Measurements from ENCODE around the gene IGLON5. TPM values are rescaled to one million over a fixed set of nuclear protein-coding genes. Genes with fewer than 3 reads are reported as not detected.

Gene IGLON5
- under 1 TPM in 1 of 2 donors, not detected in 1; 0.16 TPM for total RNA-seq
- long read RNA-seq, partial matches to known transcripts = 1 of 1 reads
- long read RNA-seq, other reads (novel, unspliced or antisense) = 0 of 1 reads

- no peak for DNase-seq
- intact Hi-C loops (cut with DNase I) = no loop called here
- no peak for ATAC-seq
Observed at GRCh38 chr19:51311351-51312257, at the start of gene IGLON5. TSS of gene IGLON5 (plus strand) at chr19:51311644. CDS start at chr19:51311848, 204 bp downstream.

- intact Hi-C loops (cut with DNase I) = no loop called here
- DNase-seq = no peak
- ATAC-seq = no peak
Observed at GRCh38 chr19:51263808-51264207, 47.6 kb upstream of the IGLON5 start.

- DNase-seq (no peak), ATAC-seq (no peak)
- intact Hi-C loops (cut with DNase I) = no loop called here
Observed at GRCh38 chr19:51271067-51271466, 40.4 kb upstream of the IGLON5 start.

- ATAC-seq = no peak
- DNase-seq = no peak
- intact Hi-C loops (cut with DNase I) = no loop called here
Observed at GRCh38 chr19:51272183-51272810, 39.1 kb upstream of the IGLON5 start.

- intact Hi-C loops (cut with DNase I) = no loop called here
Observed at GRCh38 chr19:51274049-51274770, 37.2 kb upstream of the IGLON5 start.

GRCh38 chr19:51277112-51277511 lies 34.3 kb upstream of the IGLON5 start:
- DNase-seq (no peak), ATAC-seq (no peak)
- intact Hi-C loops (cut with DNase I) = no loop called here

More at GRCh38 chr19:51274049-51274770, 37.2 kb upstream of the IGLON5 start:
- DNase-seq (no peak), ATAC-seq (no peak)

GRCh38 chr19:51282335-51282734 lies 29.1 kb upstream of the IGLON5 start:
- DNase-seq (no peak), ATAC-seq (no peak)
- intact Hi-C loops (cut with DNase I) = no loop called here

- DNase-seq (no peak), ATAC-seq (no peak)
- intact Hi-C loops (cut with DNase I) = no loop called here
Observed at GRCh38 chr19:51285682-51286081, 25.8 kb upstream of the IGLON5 start.

- ATAC-seq = no peak
- no peak for DNase-seq
- intact Hi-C loops (cut with DNase I) = loop anchor here in 1 of 2 donors (2.0 kb wide), 1 partner anchor 31 kb away; no protein-coding TSS in a partner anchor
Observed at GRCh38 chr19:51289635-51290034, 21.8 kb upstream of the IGLON5 start.

- DNase-seq = no peak
- ATAC-seq = no peak
- intact Hi-C loops (cut with DNase I) = no loop called here
Observed at GRCh38 chr19:51292971-51293370, 18.5 kb upstream of the IGLON5 start.

GRCh38 chr19:51293571-51294210 lies 17.8 kb upstream of the IGLON5 start:
- DNase-seq (no peak), ATAC-seq (no peak)
- intact Hi-C loops (cut with DNase I) = no loop called here

GRCh38 chr19:51294211-51294976 lies 17.1 kb upstream of the IGLON5 start:
- intact Hi-C loops (cut with DNase I) = no loop called here
- no peak for DNase-seq
- no peak for ATAC-seq

- no peak for ATAC-seq
Observed at GRCh38 chr19:51294977-51295375, 16.5 kb upstream of the IGLON5 start.

GRCh38 chr19:51295382-51296126 lies 15.9 kb upstream of the IGLON5 start:
- intact Hi-C loops (cut with DNase I) = no loop called here
- DNase-seq = no peak
- ATAC-seq = no peak

More at GRCh38 chr19:51294977-51295375, 16.5 kb upstream of the IGLON5 start:
- DNase-seq = no peak
- intact Hi-C loops (cut with DNase I) = no loop called here

- no peak for ATAC-seq
- DNase-seq = no peak
- intact Hi-C loops (cut with DNase I) = no loop called here
Observed at GRCh38 chr19:51296336-51297093, 14.9 kb upstream of the IGLON5 start.

- ATAC-seq (no peak), DNase-seq (no peak)
- intact Hi-C loops (cut with DNase I) = no loop called here
Observed at GRCh38 chr19:51297406-51297805, 14.0 kb upstream of the IGLON5 start.

GRCh38 chr19:51301266-51301665 lies 10.2 kb upstream of the IGLON5 start:
- ATAC-seq = no peak
- intact Hi-C loops (cut with DNase I) = no loop called here
- no peak for DNase-seq

All from left cardiac atrium (tissue), 4 donors.